ENCODE data around the gene SARM1. TPM values are rescaled to one million over a fixed set of nuclear protein-coding genes. Genes with fewer than 3 reads are reported as not detected.
"Not testable (repeated sequence)": the region's sequence is repeated elsewhere in the genome, so short reads cannot be mapped to it uniquely, and the experiment has no call there.

The SARM1 gene
- total RNA-seq, 1 donor from 2014 or later: 18.3 TPM

DNA sequence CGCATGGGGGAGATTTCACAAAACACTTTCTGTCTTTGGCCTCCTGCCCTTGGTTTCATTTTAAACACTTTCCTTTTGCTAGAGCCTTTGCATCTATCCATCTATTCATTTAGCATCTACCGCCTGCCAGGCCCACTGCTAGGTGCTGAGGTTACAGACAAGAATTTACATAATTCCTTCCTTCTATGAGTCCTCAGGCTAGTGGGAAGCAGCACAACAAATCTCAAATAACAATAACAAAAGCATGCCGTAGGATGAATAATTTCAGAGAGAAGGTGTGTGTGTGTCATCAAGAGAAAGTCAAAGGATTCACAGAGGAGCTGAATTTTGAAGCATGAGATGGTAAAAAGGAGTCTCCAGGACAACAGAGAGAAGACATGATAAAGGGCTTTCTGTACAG is 40.6 kb downstream of the SARM1 start:
- no peak for FAIRE-seq

DNA sequence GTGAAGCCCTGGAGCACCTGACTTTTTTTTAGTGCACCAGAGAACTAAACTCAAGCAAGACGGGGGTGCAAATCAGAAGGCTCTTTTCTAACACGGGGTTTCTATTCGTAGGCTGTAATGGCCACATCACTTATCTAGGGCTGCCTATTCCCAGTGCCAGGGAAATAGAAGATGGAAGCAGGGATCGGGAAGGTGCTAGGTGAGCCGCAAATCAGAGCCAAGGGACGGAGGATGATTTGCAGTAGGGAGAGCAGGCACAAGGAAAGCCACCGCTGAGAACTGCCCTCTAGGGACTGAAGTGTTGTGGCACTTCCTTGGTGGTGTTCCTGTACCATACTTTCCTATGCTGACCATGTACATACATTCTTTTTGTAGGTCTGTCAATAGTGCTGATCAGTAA is 42.3 kb downstream of the SARM1 start:
- no peak for FAIRE-seq
- DNase-seq (ENCODE audit: low spot score in 2 of 2): no peak

More for the DNA sequence above, 40.6 kb downstream of the SARM1 start:
- DNase-seq (ENCODE audit: low spot score in 2 of 2): no peak

DNA sequence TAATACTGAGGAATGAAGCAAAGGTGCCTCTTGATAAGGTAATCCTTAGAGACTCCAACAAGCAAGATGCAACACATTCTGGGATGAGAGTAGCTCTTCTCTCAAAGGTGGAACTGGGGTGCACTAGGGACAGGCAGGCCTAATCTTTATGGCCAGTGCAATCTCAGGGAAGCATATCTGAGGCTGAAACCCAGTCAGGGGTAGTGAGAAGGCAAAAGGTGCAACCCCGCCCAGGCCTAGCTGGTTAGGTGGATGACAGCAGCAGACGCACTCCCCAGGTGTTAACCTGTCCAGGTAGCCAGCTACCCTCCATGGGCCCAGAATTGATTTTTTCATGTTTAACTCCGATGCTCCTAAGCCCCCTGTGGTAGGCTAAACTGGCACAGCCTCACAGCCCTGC is 44.4 kb downstream of the SARM1 start:
- FAIRE-seq: no peak
- DNase-seq (ENCODE audit: low spot score in 2 of 2): no peak

DNA sequence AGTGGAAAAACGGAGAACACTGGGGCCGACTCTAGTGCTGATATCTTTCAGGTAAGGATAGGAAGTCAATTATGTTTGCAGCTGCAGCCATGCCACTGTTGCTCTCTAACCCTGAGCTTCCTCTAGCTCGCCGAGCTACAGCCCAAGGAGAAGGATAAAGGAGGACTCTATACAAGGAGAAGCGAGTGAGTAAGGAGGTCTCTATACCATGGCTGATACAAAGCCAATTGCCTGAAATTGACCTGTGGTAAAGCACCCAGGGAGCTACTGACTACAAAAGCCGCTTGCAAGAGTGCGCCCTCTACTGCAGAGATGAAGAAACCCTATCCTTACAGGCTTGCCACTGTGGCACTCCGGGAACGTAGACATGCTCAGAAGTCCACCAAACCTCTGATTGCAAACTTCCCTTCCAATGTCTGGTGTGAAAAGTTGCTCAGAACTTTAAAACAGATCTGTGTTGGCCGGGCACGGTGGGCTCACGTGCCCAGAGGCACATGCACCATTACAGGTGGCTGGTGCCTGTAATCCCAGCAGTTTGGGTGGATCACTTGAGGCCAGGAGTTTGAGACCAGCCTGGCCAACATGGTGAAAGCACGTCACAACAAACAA is 45.3 kb downstream of the SARM1 start:
- FAIRE-seq (no peak), DNase-seq (ENCODE audit: low spot score in 2 of 2) (no peak)

DNA sequence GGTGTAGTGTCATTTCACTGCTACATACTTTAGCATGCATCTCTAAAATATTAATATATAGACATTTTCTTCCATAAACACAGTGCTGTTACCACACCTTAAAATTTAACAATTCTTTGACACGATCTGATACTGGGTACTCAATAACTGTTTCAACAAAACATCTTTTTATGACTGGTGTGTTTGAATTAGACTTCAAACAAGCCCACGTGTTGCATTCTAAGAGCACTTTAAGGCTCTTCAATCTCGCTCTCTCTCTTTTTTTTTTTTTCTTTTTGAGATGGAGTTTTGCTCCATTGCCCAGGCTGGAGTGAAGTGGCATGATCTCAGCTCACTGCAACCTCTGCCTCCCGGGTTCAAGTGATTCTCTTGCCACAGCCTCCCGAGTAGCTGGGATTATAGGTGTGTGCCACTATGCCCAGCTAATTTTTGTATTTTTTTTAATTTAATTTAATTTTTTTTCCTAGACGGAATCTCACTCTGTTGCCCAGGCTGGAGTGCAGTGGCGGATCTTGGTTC is 50.4 kb downstream of the SARM1 start:
- no peak for FAIRE-seq

DNA sequence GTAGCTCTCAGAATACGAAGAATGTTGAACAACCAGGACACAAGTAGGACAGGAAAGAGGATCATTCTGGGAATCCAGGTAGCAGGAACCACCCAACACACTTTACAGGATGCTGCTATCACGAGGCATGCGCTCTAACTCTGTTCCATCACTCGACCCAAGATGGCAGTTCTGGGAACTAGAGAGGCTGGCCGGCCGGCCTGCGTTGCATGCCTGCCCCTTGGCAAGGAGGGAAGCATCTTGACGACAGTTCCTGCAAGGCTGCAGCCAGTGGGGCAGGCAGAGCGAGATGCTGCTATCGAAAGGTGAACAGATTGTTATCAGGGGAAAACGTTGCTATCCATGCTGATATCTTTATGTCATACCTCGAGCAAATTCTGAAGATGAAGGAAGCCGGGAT is 53.7 kb downstream of the SARM1 start:
- DNase-seq (ENCODE audit: low spot score in 2 of 2) (no peak), FAIRE-seq (no peak)

More for the DNA sequence above, 50.4 kb downstream of the SARM1 start:
- no peak for DNase-seq (ENCODE audit: low spot score in 2 of 2)

DNA sequence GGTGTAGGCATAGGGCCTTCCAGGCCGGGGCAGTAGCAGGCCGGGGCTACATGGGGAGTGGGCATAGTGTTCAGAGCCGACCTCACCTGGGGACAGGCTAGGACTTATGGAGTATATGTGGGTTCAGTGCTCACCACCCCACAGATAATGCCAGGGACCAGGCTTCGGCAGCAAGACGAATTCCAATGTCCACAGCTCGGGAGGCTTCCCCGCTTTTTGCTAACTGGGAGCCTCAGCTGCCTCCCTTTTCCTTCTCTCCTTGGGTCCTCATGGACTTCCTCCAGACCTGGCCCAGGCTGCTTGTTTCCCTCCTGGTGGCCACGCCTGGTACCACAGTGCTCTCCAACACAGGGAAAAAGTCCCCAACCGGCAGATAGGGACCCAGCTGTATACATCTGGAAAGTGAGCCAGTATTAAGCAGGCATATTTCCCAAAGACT is 54.6 kb downstream of the SARM1 start:
- no peak for FAIRE-seq
- DNase-seq (ENCODE audit: low spot score in 2 of 2): no peak

DNA sequence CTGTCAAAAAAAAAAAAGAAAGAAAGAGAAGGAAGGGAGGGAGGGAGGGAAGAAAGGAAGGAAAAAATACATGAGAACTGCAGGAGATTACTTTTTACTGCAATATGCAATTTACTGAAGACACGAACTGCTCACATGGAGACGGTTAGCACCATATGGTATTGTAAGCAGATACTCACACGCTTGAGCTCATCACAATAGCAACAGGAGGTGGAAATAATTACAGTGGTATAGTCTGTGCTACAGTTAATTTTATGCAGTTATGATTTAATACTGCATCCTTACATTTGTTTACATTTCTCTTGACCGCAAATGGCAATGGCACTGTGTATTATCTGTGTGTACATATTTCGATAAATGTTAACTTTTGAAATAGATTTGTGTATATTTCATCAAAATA is 55.9 kb downstream of the SARM1 start:
- FAIRE-seq (no peak), DNase-seq (ENCODE audit: low spot score in 2 of 2) (no peak)

DNA sequence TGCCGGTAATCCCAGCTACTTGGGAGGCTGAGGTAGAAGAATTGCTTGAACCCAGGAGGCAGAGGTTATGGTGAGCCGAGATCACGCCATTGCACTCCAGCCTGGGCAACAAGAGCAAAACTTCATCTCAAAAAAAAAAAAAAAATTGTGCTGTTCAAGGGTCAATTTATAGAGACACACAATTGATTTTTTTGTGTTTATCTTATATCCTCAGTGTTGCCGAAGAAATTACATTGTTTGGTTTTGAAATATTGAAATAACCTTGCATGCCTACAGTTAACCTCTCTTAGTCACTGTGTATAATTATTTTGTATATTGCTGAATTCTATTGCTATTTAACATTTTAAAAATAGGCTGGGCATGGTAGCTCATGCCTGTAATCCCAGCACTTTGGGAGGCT is 56.5 kb downstream of the SARM1 start:
- DNase-seq (ENCODE audit: low spot score in 2 of 2); FAIRE-seq: not testable (repeated sequence)

DNA sequence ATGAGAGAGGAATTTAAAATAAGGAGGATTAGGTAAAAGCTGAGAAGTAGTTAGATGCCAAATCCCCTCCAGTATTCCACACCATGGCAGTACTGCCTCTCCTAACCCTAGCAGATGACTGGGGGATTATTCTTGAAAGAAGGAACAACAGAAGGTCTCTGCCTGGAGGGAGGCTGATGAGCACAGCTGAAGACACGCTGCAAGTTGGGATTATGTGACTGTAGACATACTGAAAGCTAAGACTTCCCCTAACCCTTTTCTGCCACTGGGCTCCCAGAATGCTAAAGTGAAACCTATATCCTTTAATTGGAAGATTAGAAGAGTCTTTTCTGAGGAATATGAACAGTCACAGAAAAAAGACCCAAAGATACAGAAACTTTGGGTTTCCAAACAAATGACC is 62.2 kb downstream of the SARM1 start:
- FAIRE-seq: no peak

DNA sequence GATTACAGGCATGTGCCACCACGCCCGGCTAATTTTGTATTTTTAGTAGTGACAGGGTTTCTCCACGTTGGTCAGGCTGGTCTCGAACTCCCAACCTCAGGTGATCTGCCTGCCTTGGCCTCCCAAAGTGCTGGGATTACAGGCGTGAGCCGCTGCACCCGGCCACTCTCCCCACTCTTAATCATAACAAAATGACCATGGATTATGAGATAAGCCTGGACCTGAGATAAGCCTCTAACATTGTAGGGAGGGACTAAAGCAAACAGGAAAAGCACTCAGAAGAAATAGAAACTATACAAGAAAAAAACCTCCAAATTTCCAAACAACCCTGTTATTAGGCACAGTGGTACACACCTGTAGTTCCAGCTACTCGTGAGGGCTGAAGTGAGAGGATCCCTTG is 62.8 kb downstream of the SARM1 start:
- not testable (repeated sequence) for FAIRE-seq; DNase-seq (ENCODE audit: low spot score in 2 of 2)

More for the DNA sequence above, 62.2 kb downstream of the SARM1 start:
- DNase-seq (ENCODE audit: low spot score in 2 of 2): no peak

DNA sequence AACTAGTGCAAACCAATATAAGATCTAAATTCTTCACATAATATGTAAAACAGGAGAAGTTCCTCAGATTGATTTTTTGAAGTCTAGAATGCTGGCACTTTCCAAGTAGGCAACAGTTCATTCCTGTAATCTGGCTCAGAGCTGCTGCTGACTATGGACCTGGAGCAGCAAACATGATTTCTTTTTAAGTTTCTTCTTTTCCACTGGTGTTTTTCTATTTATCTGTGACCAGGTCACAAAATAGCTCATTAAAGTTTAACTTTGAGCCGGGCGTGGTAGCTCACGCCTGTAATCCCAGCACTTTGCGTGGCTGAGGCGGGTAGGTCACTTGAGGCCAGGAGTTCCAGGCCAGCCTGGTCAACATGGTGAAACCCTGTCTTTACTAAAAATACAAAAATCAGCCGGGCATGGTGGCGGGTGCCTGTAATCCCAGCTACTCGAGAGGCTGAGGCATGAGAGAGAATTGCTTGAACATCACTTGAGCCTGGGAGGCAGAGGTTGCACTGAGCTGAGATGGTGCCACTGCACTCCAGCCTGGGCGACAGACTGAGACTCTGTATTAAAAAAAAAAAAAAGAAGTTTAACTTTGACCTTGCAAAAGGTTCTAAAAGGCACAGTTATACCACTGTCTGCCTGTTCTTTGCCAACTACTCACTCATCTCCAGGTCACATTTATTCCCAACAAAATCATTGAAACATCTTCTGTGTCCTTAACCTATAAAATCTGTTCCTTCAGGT is 72.6 kb downstream of the SARM1 start:
- FAIRE-seq (no peak), DNase-seq (ENCODE audit: low spot score in 2 of 2) (no peak)

DNA sequence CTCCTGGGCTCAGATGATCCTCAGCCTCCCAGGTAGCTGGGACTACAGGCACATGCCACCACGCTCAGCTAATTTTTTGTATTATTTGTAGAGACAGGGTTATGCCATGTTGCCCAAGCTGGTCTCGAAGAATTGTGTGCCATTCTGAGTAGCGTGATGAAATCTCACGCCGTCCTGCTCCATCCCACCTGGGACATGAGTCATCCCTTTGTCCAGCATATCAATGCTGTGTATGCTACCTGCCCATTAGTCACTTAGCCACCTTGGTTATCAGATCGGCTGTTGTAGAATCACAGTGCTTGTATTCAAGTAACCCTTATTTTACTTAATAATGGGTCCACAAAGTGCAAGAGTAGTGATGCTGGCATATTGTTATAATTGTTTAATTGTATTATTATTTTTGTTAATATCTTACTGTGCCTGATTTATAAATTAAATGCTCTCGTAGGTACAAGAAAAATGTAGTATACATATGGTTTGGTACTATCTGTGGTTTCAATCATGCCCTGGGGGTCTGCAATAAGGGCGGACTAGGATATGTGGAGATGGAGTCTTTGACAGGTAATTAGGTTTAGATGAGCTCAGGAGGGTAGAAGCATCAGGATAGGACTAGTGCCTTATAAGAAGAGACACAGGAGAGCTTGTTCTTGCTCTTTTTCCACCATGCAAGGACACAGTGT is 75.4 kb downstream of the SARM1 start:
- DNase-seq (ENCODE audit: low spot score in 2 of 2) (no peak), FAIRE-seq (no peak)

DNA sequence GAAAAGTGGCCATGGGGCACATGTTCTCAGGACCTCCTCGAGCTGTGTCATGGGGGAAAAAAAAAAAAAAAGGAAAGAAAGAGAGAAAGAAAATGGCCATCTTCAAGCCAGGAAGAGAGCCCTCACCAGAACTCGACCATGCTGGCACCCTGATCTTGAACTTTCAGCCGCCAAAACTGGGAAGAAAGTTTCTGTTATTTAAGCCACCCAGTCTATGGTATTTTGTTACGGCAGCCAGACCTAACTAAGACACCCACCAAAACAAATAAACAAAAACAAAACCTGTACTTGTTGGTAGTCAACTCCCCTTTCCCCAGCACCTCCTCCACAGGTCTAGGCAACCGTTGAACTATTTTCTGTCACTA is 75.9 kb downstream of the SARM1 start:
- no peak for DNase-seq (ENCODE audit: low spot score in 2 of 2)
- FAIRE-seq: no peak

DNA sequence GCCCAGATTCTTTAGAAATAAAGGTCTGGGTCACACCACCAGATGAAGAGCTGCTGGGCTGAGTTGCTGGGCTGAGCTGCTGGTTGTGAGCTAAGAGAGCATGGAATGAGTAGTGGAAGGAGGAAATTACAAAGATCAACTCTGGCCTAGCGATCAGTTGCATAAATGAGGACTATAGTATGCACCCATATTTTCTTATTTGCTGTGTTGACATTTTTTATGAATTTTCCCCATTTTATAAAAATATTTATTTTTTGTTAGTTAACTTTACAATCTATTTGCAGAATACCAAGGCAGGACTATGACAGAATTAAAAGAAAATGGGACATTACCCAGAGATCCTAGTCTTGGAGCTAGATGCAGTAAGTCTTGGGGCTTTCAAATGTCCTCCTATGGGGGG is 78.4 kb downstream of the SARM1 start:
- DNase-seq (ENCODE audit: low spot score in 2 of 2) (no peak), FAIRE-seq (no peak)

Other genes with a start within 250 kb of the SARM1 start
- gene TMEM97, start 52.5 kb upstream of the SARM1 start, total RNA-seq: 50.1 TPM
- 31.0 TPM for gene IFT20, start 36.2 kb upstream of the SARM1 start, total RNA-seq
- gene TNFAIP1, start 35.9 kb upstream of the SARM1 start, total RNA-seq: 28.5 TPM
- 42.0 TPM for gene POLDIP2, start 14.2 kb upstream of the SARM1 start, total RNA-seq
- gene SEBOX, start 6.5 kb upstream of the SARM1 start, total RNA-seq: not detected
- 0.41 TPM for gene VTN, start 1.4 kb upstream of the SARM1 start, total RNA-seq
- 12.2 TPM for gene SLC46A1, start 34.5 kb downstream of the SARM1 start, total RNA-seq
- gene SLC13A2, start 102.0 kb downstream of the SARM1 start, total RNA-seq: not detected
- gene FOXN1, start 134.7 kb downstream of the SARM1 start, total RNA-seq: not detected
- gene UNC119, start 180.9 kb downstream of the SARM1 start, total RNA-seq: 32.6 TPM
- gene PIGS, start 199.8 kb downstream of the SARM1 start, total RNA-seq: 16.3 TPM
- 56.7 TPM for gene ALDOC, start 205.2 kb downstream of the SARM1 start, total RNA-seq
- gene SPAG5, start 227.3 kb downstream of the SARM1 start, total RNA-seq: 3.7 TPM
- gene RSKR, start 242.5 kb downstream of the SARM1 start, total RNA-seq: 11.8 TPM

Data from frontal cortex (tissue), 4 donors.